ENCODE results near the gene PSMD3.
A peak's percentile ranks its signal among the peaks of the same experiment; 100 is the strongest.

PSMD3 gene

GRCh38 chr17:39960524-39961041 is 20.0 kb upstream of the PSMD3 start:
- DNase-seq (ENCODE audit: low spot score), result no peak

GRCh38 chr17:39962642-39963220 is 17.9 kb upstream of the PSMD3 start, which contains the start of gene GSDMA:
GSDMA (plus strand) TSS chr17:39963004; CDS start chr17:39965688, 2,684 bp downstream.
- no peak for DNase-seq (ENCODE audit: low spot score)

- no peak for DNase-seq (ENCODE audit: low spot score)
These were observed 16.8 kb upstream of the PSMD3 start for GRCh38 chr17:39963829-39964228.

- no peak for DNase-seq (ENCODE audit: low spot score)
These were observed 15.4 kb upstream of the PSMD3 start for GRCh38 chr17:39965017-39965699.

GRCh38 chr17:39966771-39967170 is 13.8 kb upstream of the PSMD3 start:
- no peak for DNase-seq (ENCODE audit: low spot score)

GRCh38 chr17:39968761-39969160 is 11.8 kb upstream of the PSMD3 start:
- DNase-seq (ENCODE audit: low spot score), result no peak

GRCh38 chr17:39969375-39969774 is 11.2 kb upstream of the PSMD3 start:
- DNase-seq (ENCODE audit: low spot score), result no peak

GRCh38 chr17:39970157-39970692 is 10.4 kb upstream of the PSMD3 start:
- DNase-seq (ENCODE audit: low spot score), result no peak

- no peak for DNase-seq (ENCODE audit: low spot score)
These were observed 9.5 kb upstream of the PSMD3 start for GRCh38 chr17:39971076-39971603.

- no peak for DNase-seq (ENCODE audit: low spot score)
These were observed 8.3 kb upstream of the PSMD3 start for GRCh38 chr17:39972271-39972670.

GRCh38 chr17:39973496-39973895 is 7.1 kb upstream of the PSMD3 start:
- DNase-seq (ENCODE audit: low spot score), result no peak

- no peak for DNase-seq (ENCODE audit: low spot score)
These were observed 6.2 kb upstream of the PSMD3 start for GRCh38 chr17:39974433-39974832.

GRCh38 chr17:39975801-39976200 is 4.8 kb upstream of the PSMD3 start:
- no peak for DNase-seq (ENCODE audit: low spot score)

GRCh38 chr17:39979016-39979670 is 1.5 kb upstream of the PSMD3 start:
- no peak for DNase-seq (ENCODE audit: low spot score)

- DNase-seq (ENCODE audit: low spot score), result peak; percentile 35
These were observed 685 bp upstream of the PSMD3 start for GRCh38 chr17:39979893-39980350.

- peak; percentile 24 for DNase-seq (ENCODE audit: low spot score)
These were observed 667 bp downstream of the PSMD3 start for GRCh38 chr17:39981207-39981741.

GRCh38 chr17:39981766-39982375 is 1.3 kb downstream of the PSMD3 start:
- DNase-seq (ENCODE audit: low spot score), result no peak

- DNase-seq (ENCODE audit: low spot score), result no peak
These were observed 7.7 kb downstream of the PSMD3 start for GRCh38 chr17:39988206-39988810.

GRCh38 chr17:39994448-39994847 is 13.8 kb downstream of the PSMD3 start:
- DNase-seq (ENCODE audit: low spot score), result no peak

GRCh38 chr17:39995438-39995837 is 14.8 kb downstream of the PSMD3 start:
- DNase-seq (ENCODE audit: low spot score), result no peak

- no peak for DNase-seq (ENCODE audit: low spot score)
These were observed 15.6 kb downstream of the PSMD3 start for GRCh38 chr17:39996162-39996561.

Data from iPS-NIHi11 (cell line).